Hindlimb muscle (tissue), 1 donor: ENCODE data around the gene EFNA5. TPM values are rescaled to one million over a fixed set of nuclear protein-coding genes. Genes with fewer than 3 reads are reported as not detected.

Source experiments
- DNase-seq: peaks from one replicate; pipeline ENCODE4 v3.0.0-alpha.2; 2013
- polyA plus RNA-seq: library from polyadenylated mRNA; unstranded; fragments of 120-200 nt; gene quantifications from one replicate; pipeline ENCODE4 v1.2.1, GENCODE V29; 2013; ENCODE audit not compliant: insufficient read length

EFNA5 gene
- polyA plus RNA-seq, 1 donor: 4.7 TPM

GRCh38 chr5:107672211-107673038 is 1.7 kb upstream of the EFNA5 start:
- peak; percentile 84 for DNase-seq

- peak; percentile 44 for DNase-seq
Measured at GRCh38 chr5:107671742-107672210, 1.0 kb upstream of the EFNA5 start.

GRCh38 chr5:107670087-107670931 is 428 bp downstream of the EFNA5 start:
- DNase-seq: peak; percentile 36

- DNase-seq: peak; percentile 37
Measured at GRCh38 chr5:107669096-107670031, 1.4 kb downstream of the EFNA5 start.

- no peak for DNase-seq
Measured at GRCh38 chr5:107668154-107669095, 2.3 kb downstream of the EFNA5 start.

- DNase-seq: no peak
Measured at GRCh38 chr5:107666051-107666655, 4.6 kb downstream of the EFNA5 start.

- DNase-seq: no peak
Measured at GRCh38 chr5:107665036-107665570, 5.6 kb downstream of the EFNA5 start.

- DNase-seq: no peak
Measured at GRCh38 chr5:107663697-107664096, 7.0 kb downstream of the EFNA5 start.

GRCh38 chr5:107661650-107662044 is 9.1 kb downstream of the EFNA5 start:
- DNase-seq: no peak

GRCh38 chr5:107661038-107661649 is 9.6 kb downstream of the EFNA5 start:
- no peak for DNase-seq

- DNase-seq: no peak
Measured at GRCh38 chr5:107658528-107658927, 12.2 kb downstream of the EFNA5 start.

GRCh38 chr5:107655831-107656230 is 14.9 kb downstream of the EFNA5 start:
- DNase-seq: no peak

- no peak for DNase-seq
Measured at GRCh38 chr5:107654827-107655226, 15.9 kb downstream of the EFNA5 start.

GRCh38 chr5:107653685-107654084 is 17.1 kb downstream of the EFNA5 start:
- no peak for DNase-seq

GRCh38 chr5:107652839-107653607 is 17.7 kb downstream of the EFNA5 start:
- no peak for DNase-seq

GRCh38 chr5:107652408-107652807 is 18.3 kb downstream of the EFNA5 start:
- DNase-seq: no peak

- DNase-seq: no peak
Measured at GRCh38 chr5:107651325-107651724, 19.4 kb downstream of the EFNA5 start.

- no peak for DNase-seq
Measured at GRCh38 chr5:107646418-107646817, 24.3 kb downstream of the EFNA5 start.

GRCh38 chr5:107640568-107640967 is 30.2 kb downstream of the EFNA5 start:
- no peak for DNase-seq
